ENCODE measurements around the gene HMCN2.

DNA sequence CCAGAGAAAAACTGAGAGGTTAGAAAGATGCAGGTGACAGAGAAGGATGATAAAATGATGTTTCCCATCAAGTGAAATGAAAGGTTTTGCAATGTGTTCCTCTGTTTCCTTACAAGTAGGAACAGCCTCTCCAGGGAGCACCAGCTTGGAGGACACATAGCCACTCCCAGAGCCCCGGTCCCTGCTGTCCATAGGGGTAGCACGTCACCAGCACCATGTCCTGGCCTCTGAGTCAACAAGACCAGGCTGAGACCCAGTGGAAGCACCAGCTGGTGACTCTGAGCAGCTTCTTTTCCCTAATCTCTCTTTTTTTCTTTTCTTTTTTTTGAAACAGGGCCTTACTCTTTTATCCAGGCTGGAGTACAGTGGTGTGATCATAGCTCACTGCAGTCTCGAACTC lies 19.4 kb upstream of the HMCN2 start:
- TF ChIP-seq, protein P1, sequence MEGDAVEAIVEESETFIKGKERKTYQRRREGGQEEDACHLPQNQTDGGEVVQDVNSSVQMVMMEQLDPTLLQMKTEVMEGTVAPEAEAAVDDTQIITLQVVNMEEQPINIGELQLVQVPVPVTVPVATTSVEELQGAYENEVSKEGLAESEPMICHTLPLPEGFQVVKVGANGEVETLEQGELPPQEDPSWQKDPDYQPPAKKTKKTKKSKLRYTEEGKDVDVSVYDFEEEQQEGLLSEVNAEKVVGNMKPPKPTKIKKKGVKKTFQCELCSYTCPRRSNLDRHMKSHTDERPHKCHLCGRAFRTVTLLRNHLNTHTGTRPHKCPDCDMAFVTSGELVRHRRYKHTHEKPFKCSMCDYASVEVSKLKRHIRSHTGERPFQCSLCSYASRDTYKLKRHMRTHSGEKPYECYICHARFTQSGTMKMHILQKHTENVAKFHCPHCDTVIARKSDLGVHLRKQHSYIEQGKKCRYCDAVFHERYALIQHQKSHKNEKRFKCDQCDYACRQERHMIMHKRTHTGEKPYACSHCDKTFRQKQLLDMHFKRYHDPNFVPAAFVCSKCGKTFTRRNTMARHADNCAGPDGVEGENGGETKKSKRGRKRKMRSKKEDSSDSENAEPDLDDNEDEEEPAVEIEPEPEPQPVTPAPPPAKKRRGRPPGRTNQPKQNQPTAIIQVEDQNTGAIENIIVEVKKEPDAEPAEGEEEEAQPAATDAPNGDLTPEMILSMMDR (IDR thresholded peaks at IDR 0.05; ENCODE audit: poor library complexity) = no peak
- TF ChIP-seq EZH2phosphoT487 (IDR thresholded peaks at IDR 0.05; ENCODE audit: low read depth, severe bottlenecking, unreplicated experiment) (no peak), EZH2 (IDR thresholded peaks at IDR 0.05; ENCODE audit: borderline replicate concordance) (no peak)

Measured in hepatocyte (in vitro differentiated cells).